Naive thymus-derived CD8-positive, alpha-beta T cell (primary cell): ENCODE measurements around the gene SYK. TPM values are rescaled to one million over a fixed set of nuclear protein-coding genes. Genes with fewer than 3 reads are reported as not detected.
"Not testable (repeated sequence)": the region's sequence is repeated elsewhere in the genome, so short reads cannot be mapped to it uniquely, and the experiment has no call there.

Experiments
- ATAC-seq, 2 donors: fragments of 150-1000 bp; cut with Tn5 transposase in 1 of 2; sonication (Bioruptor Pico), chemical (Tn5 transposase) in 1 of 2; 1 replicate in 1 of 2; 2 replicates in 1 of 2; pipeline ENCODE4 v1.10.0; 2021; ENCODE audit warnings: mild to moderate bottlenecking in 2 of 2, moderate library complexity in 2 of 2
- POLR2A ChIA-PET: fragments of 350-600 bp; sonication (Branson Sonifier 250); formaldehyde crosslinking; loops from one replicate; lab custom pipeline; 2021; ENCODE audit warnings: antibody characterized with exemption; lab: Charles Lee
- DNase-seq, 10 donors: peaks; one replicate each; pipeline versions ENCODE4 v3.0.0 to v3.0.0-alpha.2; 2020 to 2022
- H3K27ac Mint-ChIP-seq, 10 donors: one replicate each; pipeline ENCODE4 v1.8.0; 2020 to 2022; ENCODE audit warnings: mild to moderate bottlenecking in 10 of 10, mixed read lengths in 10 of 10, moderate library complexity in 4 of 10, inconsistent platforms in 1 of 10
- H3K27me3 Mint-ChIP-seq, 5 donors: one replicate each; pipeline ENCODE4 v1.8.0; 2021 to 2022; ENCODE audit warnings: mixed read lengths in 5 of 5
- H3K36me3 Mint-ChIP-seq, 3 donors: one replicate each; pipeline ENCODE4 v1.8.0; 2020 to 2022; ENCODE audit warnings: mixed read lengths in 3 of 3, mild to moderate bottlenecking in 2 of 3, inconsistent platforms in 1 of 3
- H3K4me1 Mint-ChIP-seq, 4 donors: one replicate each; pipeline ENCODE4 v1.8.0; 2021 to 2022; ENCODE audit warnings: mixed read lengths in 4 of 4
- H3K4me3 Mint-ChIP-seq, 10 donors: one replicate each; pipeline ENCODE4 v1.8.0; 2020 to 2022; ENCODE audit warnings: mild to moderate bottlenecking in 10 of 10, mixed read lengths in 10 of 10, moderate library complexity in 6 of 10, inconsistent platforms in 1 of 10
- H3K9me3 Mint-ChIP-seq, 9 donors: one replicate each; pipeline ENCODE4 v1.8.0; 2020 to 2022; ENCODE audit warnings: mixed read lengths in 9 of 9, mild to moderate bottlenecking in 3 of 9, inconsistent platforms in 1 of 9, moderate library complexity in 1 of 9
- polyA plus RNA-seq, 3 donors: library from polyadenylated mRNA; unstranded; fragments of 300-500 nt; fragmentation: Illumina TruSeq; gene quantifications; one replicate each; pipeline ENCODE4 v1.2.3, GENCODE V29; 2021
- total RNA-seq, 8 experiments: library from RNA in 2 of 8; stranded (reverse) in 2 of 8; gene quantifications; one replicate each; pipeline ENCODE4 v1.2.3 and lab custom pipeline; 2021 to 2026

SYK gene
- total and polyA plus RNA-seq, 5 experiments from 2014 or later: 0.25 to 9.4 (median 0.54) TPM

GRCh38 chr9:90878562-90878961 is 76.9 kb downstream of the SYK start:
- Mint-ChIP-seq H3K36me3 (no peaks in the 10 kb centered on the region), H3K9me3 (no peaks in the 10 kb centered on the region), H3K4me1 (peaks cover 0 to 13% (median 0%) of the 10 kb centered on the region in 4 donors), H3K27ac (no peak overlapping the region), H3K4me3 (no peak overlapping the region), H3K27me3 (peaks cover 0 to 4% (median 0%) of the 10 kb centered on the region in 5 donors)
- ATAC-seq (no peak), DNase-seq (no peak)
- POLR2A ChIA-PET: no interaction called here

- Mint-ChIP-seq H3K27ac (peak overlapping the region in 1 of 10 donors; percentile 35), H3K4me1 (peaks cover 0 to 13% (median 0%) of the 10 kb centered on the region in 4 donors), H3K9me3 (peaks cover 0 to 4% (median 2%) of the 10 kb centered on the region in 9 donors), H3K27me3 (peaks cover 0 to 4% (median 0%) of the 10 kb centered on the region in 5 donors), H3K36me3 (peaks cover 0 to 2% (median 0%) of the 10 kb centered on the region in 3 donors), H3K4me3 (no peak overlapping the region)
- POLR2A ChIA-PET: no interaction called here
- no peak for DNase-seq
- ATAC-seq: no peak
Measured at GRCh38 chr9:90880066-90880465, 78.4 kb downstream of the SYK start.

DNA sequence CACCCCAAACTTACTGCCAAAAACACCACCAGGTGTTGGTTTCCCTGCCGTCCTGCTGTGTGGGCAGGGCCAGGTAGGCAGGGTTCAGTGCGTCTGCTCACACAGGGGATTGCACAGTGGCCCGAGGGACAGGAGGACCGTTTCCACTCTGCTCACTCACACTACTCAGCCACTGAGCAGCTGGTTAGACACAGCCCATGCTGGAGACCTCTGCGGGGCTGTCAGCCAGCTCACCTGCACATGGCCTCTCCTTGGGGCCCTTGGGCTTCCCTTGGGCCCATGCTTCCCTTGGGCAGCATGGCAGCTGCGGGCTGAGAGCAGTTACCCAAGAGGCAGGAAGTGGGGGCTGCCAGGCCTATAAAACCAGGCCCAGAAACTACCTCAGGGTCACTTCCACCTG is 79.0 kb downstream of the SYK start:
- ATAC-seq (no peak), DNase-seq (no peak)
- peaks cover 0 to 8% (median 4%) of the 10 kb centered on the region in 3 donors for H3K36me3 Mint-ChIP-seq
- H3K27me3 Mint-ChIP-seq: peaks cover 0 to 4% (median 0%) of the 10 kb centered on the region in 5 donors
- H3K9me3 Mint-ChIP-seq: peaks cover 2 to 10% (median 5%) of the 10 kb centered on the region in 9 donors
- POLR2A ChIA-PET: no interaction called here
- H3K27ac Mint-ChIP-seq: peak overlapping the region in 1 of 10 donors; percentile 35
- peaks cover 0 to 13% (median 0%) of the 10 kb centered on the region in 4 donors for H3K4me1 Mint-ChIP-seq
- no peak overlapping the region for H3K4me3 Mint-ChIP-seq

DNA sequence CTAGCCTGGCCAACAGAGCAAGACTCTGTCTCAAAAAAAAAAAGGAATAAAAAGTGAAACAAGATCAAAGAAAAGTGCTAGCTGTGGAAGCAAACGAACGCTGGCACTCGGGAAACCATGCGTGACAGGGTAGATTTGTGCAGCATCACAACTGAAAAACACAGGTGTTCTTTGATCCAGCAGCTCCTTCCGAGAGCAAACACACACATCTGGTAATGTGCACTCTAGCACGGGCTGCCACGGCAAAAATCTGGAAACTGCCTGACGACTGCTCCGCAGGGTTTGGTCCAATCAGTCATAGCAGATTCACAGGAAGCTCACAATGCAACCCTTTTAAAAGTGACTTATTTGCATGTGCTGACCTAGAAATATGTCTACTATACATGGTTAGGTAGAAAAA is 80.0 kb downstream of the SYK start:
- Mint-ChIP-seq H3K27ac (peak overlapping the region in 1 of 10 donors; percentile 25), H3K36me3 (peaks cover 0 to 12% (median 4%) of the 10 kb centered on the region in 3 donors), H3K9me3 (peaks cover 5 to 18% (median 11%) of the 10 kb centered on the region in 9 donors), H3K4me3 (no peak overlapping the region), H3K27me3 (peaks cover 0 to 4% (median 0%) of the 10 kb centered on the region in 5 donors), H3K4me1 (peaks cover 0 to 13% (median 0%) of the 10 kb centered on the region in 4 donors)
- ATAC-seq (no peak), DNase-seq (no peak)
- POLR2A ChIA-PET: no interaction called here

GRCh38 chr9:90882991-90883600 is 81.5 kb downstream of the SYK start:
- Mint-ChIP-seq H3K27me3 (peaks cover 0 to 4% (median 0%) of the 10 kb centered on the region in 5 donors), H3K9me3 (peaks cover 5 to 18% (median 11%) of the 10 kb centered on the region in 9 donors), H3K4me1 (peaks cover 0 to 13% (median 0%) of the 10 kb centered on the region in 4 donors), H3K27ac (no peak overlapping the region), H3K36me3 (peaks cover 0 to 12% (median 4%) of the 10 kb centered on the region in 3 donors), H3K4me3 (no peak overlapping the region)
- DNase-seq (no peak), ATAC-seq (no peak)
- POLR2A ChIA-PET: no interaction called here

- Mint-ChIP-seq H3K27ac (peak overlapping the region in 1 of 10 donors; percentile 40), H3K4me3 (no peak overlapping the region), H3K4me1 (peaks cover 0 to 13% (median 0%) of the 10 kb centered on the region in 4 donors)
Measured at GRCh38 chr9:90883661-90884060, 82.0 kb downstream of the SYK start.

GRCh38 chr9:90884178-90884577 is 82.6 kb downstream of the SYK start:
- ATAC-seq (no peak), DNase-seq (no peak)
- no peak overlapping the region for H3K4me3 Mint-ChIP-seq
- H3K9me3 Mint-ChIP-seq: peaks cover 5 to 18% (median 11%) of the 10 kb centered on the region in 9 donors
- peaks cover 0 to 3% (median 0%) of the 10 kb centered on the region in 5 donors for H3K27me3 Mint-ChIP-seq
- H3K27ac Mint-ChIP-seq: no peak overlapping the region
- H3K36me3 Mint-ChIP-seq: peaks cover 0 to 12% (median 4%) of the 10 kb centered on the region in 3 donors
- H3K4me1 Mint-ChIP-seq: peaks cover 0 to 13% (median 0%) of the 10 kb centered on the region in 4 donors
- POLR2A ChIA-PET: no interaction called here

More at GRCh38 chr9:90883661-90884060, 82.0 kb downstream of the SYK start:
- POLR2A ChIA-PET: no interaction called here
- no peak for DNase-seq
- H3K9me3 Mint-ChIP-seq: peaks cover 5 to 18% (median 11%) of the 10 kb centered on the region in 9 donors
- ATAC-seq: no peak
- peaks cover 0 to 3% (median 0%) of the 10 kb centered on the region in 5 donors for H3K27me3 Mint-ChIP-seq
- H3K36me3 Mint-ChIP-seq: peaks cover 0 to 12% (median 4%) of the 10 kb centered on the region in 3 donors

DNA sequence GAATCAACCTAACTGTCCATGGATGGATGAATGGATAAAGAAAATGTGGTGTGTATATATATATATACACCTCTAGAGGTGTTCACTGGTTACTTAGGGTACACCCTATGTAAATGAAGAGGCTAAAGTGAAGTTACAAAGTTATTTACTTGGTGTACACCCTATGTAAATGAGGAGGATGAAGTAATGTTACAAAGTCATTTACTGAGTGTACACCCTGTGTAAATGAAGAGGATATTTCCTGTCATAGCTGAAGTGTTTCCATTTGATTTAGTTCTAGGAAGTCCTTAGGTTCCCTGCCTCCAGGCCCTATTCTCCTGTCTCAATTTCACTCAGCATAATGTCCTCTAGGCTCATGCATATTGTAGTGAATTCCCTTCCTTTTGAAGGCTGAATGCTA is 85.2 kb downstream of the SYK start:
- ATAC-seq, POLR2A ChIA-PET, H3K4me3 Mint-ChIP-seq, H3K27ac Mint-ChIP-seq, DNase-seq, H3K4me1 Mint-ChIP-seq: not testable (repeated sequence)
- Mint-ChIP-seq H3K36me3 (peaks cover 0 to 12% (median 4%) of the 10 kb centered on the region in 3 donors), H3K27me3 (peaks cover 0 to 10% (median 0%) of the 10 kb centered on the region in 5 donors), H3K9me3 (peaks cover 5 to 18% (median 11%) of the 10 kb centered on the region in 9 donors)

- Mint-ChIP-seq H3K27me3 (peaks cover 0 to 10% (median 0%) of the 10 kb centered on the region in 5 donors), H3K4me1 (no peaks in the 10 kb centered on the region), H3K4me3 (no peak overlapping the region), H3K36me3 (peaks cover 0 to 12% (median 4%) of the 10 kb centered on the region in 3 donors), H3K27ac (no peak overlapping the region), H3K9me3 (peaks cover 5 to 18% (median 11%) of the 10 kb centered on the region in 9 donors)
- ATAC-seq: no peak
- DNase-seq: no peak
- POLR2A ChIA-PET: no interaction called here
Measured at GRCh38 chr9:90888941-90889340, 87.3 kb downstream of the SYK start.

- peaks cover 4 to 13% (median 8%) of the 10 kb centered on the region in 9 donors for H3K9me3 Mint-ChIP-seq
- DNase-seq (no peak), ATAC-seq (no peak)
- H3K27me3 Mint-ChIP-seq: peaks cover 0 to 10% (median 0%) of the 10 kb centered on the region in 5 donors
- no peaks in the 10 kb centered on the region for H3K4me1 Mint-ChIP-seq
- POLR2A ChIA-PET: no interaction called here
- peaks cover 0 to 9% (median 3%) of the 10 kb centered on the region in 3 donors for H3K36me3 Mint-ChIP-seq
- H3K27ac Mint-ChIP-seq: no peak overlapping the region
- H3K4me3 Mint-ChIP-seq: no peak overlapping the region
Measured at GRCh38 chr9:90890146-90890810, 88.7 kb downstream of the SYK start.

- peaks cover 0 to 2% (median 0%) of the 10 kb centered on the region in 9 donors for H3K9me3 Mint-ChIP-seq
- no peaks in the 10 kb centered on the region for H3K36me3 Mint-ChIP-seq
- H3K27me3 Mint-ChIP-seq: peaks cover 0 to 10% (median 0%) of the 10 kb centered on the region in 5 donors
- H3K27ac Mint-ChIP-seq: no peak overlapping the region
- no peak for DNase-seq
- no peak for ATAC-seq
- POLR2A ChIA-PET: no interaction called here
- H3K4me1 Mint-ChIP-seq: no peaks in the 10 kb centered on the region
- no peak overlapping the region for H3K4me3 Mint-ChIP-seq
Measured at GRCh38 chr9:90891308-90892040, 89.9 kb downstream of the SYK start.

DNA sequence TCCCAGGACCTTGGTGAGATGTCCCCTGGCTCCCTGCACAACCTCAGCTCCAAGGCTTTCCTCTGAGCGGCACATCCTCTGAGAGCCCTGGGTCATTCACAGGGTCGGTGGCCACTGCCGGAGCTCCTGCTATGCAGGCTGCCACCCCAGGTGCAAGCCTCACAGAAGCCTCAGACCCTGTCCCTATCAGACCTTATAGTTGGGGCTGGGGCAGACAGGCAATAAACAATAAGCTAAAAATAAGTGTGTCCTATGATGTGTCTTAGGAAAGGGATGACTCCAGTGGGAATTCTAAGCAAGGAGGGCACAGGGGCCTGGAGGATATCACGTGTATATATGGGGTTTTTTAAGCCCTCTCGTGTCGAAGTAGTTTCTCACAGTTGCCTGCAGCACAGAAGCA is 91.3 kb downstream of the SYK start:
- H3K27ac Mint-ChIP-seq: no peak overlapping the region
- no peaks in the 10 kb centered on the region for H3K36me3 Mint-ChIP-seq
- POLR2A ChIA-PET: no interaction called here
- DNase-seq (no peak), ATAC-seq (no peak)
- H3K4me1 Mint-ChIP-seq: no peaks in the 10 kb centered on the region
- no peaks in the 10 kb centered on the region for H3K9me3 Mint-ChIP-seq
- H3K4me3 Mint-ChIP-seq: no peak overlapping the region
- H3K27me3 Mint-ChIP-seq: peaks cover 0 to 10% (median 0%) of the 10 kb centered on the region in 5 donors
